Central memory CD8-positive, alpha-beta T cell (primary cell): ENCODE data around the gene ATP2A3.

ENCODE experiments used
- ATAC-seq: fragments of 150-1000 bp; cut with Tn5 transposase; replicated peaks from 2 replicates; pipeline ENCODE4 v1.10.0; 2022; ENCODE audit warnings: mild to moderate bottlenecking, moderate FRiP score, moderate number of reproducible peaks; ENCODE audit not compliant: poor library complexity, severe bottlenecking; ENCODE audit errors: extremely low read depth
- DNase-seq, 2 donors: peaks; one replicate each; pipeline ENCODE4 v3.0.0; 2021; ENCODE audit warnings: low spot score in 2 of 2
- H3K27ac Mint-ChIP-seq: one replicate; pipeline ENCODE4 v1.8.0; 2022; ENCODE audit warnings: low read depth, mild to moderate bottlenecking, moderate library complexity, mixed read lengths
- H3K27me3 Mint-ChIP-seq: one replicate; pipeline ENCODE4 v1.8.0; 2022; ENCODE audit warnings: mixed read lengths
- H3K36me3 Mint-ChIP-seq: one replicate; pipeline ENCODE4 v1.8.0; 2022; ENCODE audit warnings: mild to moderate bottlenecking, moderate library complexity, mixed read lengths; ENCODE audit not compliant: insufficient read depth
- H3K4me1 Mint-ChIP-seq: one replicate; pipeline ENCODE4 v1.8.0; 2022; ENCODE audit warnings: mixed read lengths
- H3K4me3 Mint-ChIP-seq: one replicate; pipeline ENCODE4 v1.8.0; 2022; ENCODE audit warnings: mild to moderate bottlenecking, moderate library complexity, mixed read lengths
- H3K9me3 Mint-ChIP-seq: one replicate; pipeline ENCODE4 v1.8.0; 2022; ENCODE audit warnings: mixed read lengths

The ATP2A3 gene

DNA sequence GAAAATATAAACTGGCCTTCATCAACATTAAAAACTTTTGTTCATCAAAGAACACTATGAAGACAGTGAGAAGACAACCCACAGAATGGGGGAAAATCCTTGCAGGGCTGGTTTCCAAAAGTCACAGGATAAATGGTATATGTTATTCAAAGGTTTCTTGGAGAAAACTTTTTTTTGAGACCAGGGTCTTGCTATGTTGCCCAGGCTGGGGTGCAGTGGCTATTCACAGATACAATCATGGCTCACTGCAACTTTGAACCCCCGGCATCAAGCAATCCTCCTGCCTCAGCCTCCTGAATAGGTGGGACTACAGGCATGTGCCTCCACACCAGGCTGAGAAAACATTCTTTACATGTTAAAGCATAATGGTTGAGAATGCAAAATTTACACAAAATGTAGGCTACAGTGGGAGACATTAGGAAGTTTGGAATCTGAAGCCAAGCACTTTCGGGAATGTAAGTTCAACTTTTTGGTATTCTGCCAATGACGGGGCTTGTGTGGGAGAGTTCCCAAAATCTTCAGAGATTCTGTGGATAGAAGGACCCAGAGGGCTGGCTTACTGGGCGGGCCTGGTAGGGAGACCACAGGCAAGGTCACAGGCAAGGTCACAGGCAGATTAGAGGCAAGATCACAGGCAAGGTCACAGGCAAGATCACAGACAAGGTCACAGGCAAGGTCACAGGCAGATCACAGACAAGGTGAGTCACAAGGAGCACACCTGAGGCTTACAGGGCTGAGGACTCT lies 24.2 kb upstream of the ATP2A3 start:
- Mint-ChIP-seq H3K4me1 (no peaks in the 10 kb centered on the region), H3K9me3 (no peaks in the 10 kb centered on the region), H3K36me3 (peaks cover 2% of the 10 kb centered on the region), H3K4me3 (no peak overlapping the region), H3K27ac (no peak overlapping the region), H3K27me3 (peaks cover 15% of the 10 kb centered on the region)
- DNase-seq = no peak
- ATAC-seq = no peak

DNA sequence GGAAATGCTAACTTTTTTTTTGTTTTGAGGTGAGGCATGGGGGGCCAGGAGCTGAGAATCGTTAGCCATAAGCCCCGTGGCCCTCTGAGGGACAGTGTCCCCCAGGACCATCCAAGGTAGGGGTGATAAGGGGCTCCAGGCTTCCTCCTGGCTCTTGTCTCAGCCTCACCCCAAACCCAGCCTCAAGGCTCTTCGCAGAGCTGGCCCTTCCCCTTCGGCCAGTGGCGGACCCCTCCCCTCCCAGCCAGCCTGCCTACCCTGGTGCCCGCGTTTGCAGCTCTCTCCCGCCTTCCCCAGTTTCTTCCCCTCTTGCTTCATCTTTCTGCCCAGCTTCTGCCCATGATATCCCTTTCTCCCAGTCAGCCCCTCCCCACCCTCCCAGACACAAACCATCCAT lies 22.7 kb upstream of the ATP2A3 start:
- no peak for DNase-seq
- Mint-ChIP-seq H3K9me3 (no peaks in the 10 kb centered on the region), H3K36me3 (peaks cover 2% of the 10 kb centered on the region), H3K4me1 (no peaks in the 10 kb centered on the region), H3K4me3 (no peak overlapping the region), H3K27ac (no peak overlapping the region), H3K27me3 (peaks cover 12% of the 10 kb centered on the region)
- no peak for ATAC-seq

DNA sequence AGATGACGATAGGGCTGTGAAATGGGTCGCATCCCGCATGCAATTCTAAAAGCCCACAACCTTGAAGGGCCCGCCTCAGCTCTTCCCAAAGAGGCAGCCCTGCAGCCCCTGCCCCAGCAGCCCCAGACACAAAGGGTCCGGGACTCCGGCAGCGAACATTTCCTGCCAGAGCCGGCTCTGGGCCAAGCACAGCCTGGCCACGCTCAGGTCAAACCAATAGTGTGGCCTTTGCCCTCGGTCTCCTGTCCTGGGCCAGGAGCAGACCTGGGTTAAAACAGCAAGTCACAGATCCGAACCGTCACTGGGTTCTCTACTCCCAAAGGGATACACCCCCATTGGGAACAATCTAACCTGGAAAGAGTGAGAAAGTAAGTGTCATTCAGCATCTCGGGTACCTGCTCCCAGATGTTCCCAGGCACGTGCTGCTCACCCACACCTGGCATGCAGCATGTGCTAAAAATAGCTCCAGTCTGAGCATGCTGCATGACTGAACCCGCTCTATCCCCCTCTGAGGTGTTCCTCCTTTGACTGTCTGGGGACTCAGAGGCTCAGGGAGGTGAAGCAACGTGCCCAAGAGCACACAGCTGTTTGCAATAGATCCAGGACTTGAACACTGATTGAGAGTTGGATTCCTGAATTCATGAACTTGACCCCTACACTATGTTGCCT lies 22.2 kb upstream of the ATP2A3 start:
- Mint-ChIP-seq H3K9me3 (no peaks in the 10 kb centered on the region), H3K27ac (no peak overlapping the region), H3K27me3 (peaks cover 6% of the 10 kb centered on the region), H3K36me3 (peaks cover 2% of the 10 kb centered on the region), H3K4me3 (no peak overlapping the region), H3K4me1 (no peaks in the 10 kb centered on the region)
- DNase-seq (no peak), ATAC-seq (no peak)

DNA sequence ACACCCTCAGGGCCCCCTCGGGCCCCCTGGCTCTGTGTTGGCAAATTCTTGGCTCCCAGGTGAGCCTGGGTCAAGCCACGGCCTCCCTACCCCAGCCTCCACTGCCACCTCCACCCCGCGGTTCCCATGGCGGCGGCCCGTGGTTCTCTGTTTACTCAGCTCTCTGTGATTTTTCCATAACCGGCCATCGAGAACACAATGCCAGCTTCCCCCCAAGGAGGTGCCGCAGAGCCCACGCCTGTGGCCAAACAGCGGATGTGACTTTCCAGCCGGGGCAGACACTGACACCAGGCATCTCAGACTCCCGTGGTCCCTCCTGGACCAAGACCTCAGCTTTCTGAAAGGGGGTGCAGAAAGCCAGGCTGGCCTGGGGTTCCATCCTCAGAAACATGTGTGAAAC lies 21.6 kb upstream of the ATP2A3 start:
- no peak overlapping the region for H3K4me3 Mint-ChIP-seq
- H3K9me3 Mint-ChIP-seq = no peaks in the 10 kb centered on the region
- ATAC-seq (no peak), DNase-seq (no peak)
- H3K27ac Mint-ChIP-seq = no peak overlapping the region
- peaks cover under 1% of the 10 kb centered on the region for H3K27me3 Mint-ChIP-seq
- H3K4me1 Mint-ChIP-seq = no peaks in the 10 kb centered on the region
- H3K36me3 Mint-ChIP-seq = no peaks in the 10 kb centered on the region

DNA sequence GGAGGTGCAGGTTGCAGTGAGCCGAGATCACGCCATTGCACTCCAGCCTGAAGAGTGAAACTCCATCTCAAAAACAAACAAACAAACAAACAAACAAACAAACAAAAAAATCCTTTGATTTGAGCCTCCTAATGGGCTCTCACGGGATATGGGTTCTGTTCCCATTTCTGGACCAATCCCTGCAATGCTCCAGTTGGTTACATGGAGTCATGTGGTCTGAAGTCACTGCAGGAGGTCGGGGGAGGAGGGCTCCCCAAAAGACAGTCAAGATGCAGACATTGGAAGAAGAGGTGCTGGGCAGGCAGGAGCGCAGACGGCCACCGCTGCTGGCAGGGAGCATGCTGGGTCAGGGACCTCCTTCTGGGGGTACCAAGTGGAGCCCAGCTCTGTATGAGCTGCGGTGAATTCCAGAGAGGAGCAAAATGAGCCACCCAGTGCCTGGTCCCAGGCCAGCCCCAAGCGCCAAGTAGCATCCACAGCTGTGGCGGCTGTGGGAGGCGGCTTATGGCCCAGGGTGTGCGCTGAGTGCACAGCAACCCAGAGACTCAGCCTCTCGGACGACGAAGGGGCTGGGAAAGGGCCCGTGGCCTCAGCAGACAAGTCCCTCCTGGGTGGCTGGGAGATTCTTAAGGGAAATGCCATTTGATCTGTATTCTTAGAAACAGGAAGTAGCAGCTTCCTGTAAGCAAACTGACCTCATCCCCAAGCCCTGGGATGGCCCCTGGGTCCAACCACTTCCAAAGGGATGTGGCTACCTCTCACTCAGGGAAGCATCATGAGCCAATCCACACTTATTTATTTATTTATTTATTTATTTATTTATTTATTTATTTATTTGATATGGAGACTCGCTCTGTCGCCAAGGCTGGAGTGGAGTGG lies 19.6 kb upstream of the ATP2A3 start:
- Mint-ChIP-seq H3K4me3 (no peak overlapping the region), H3K9me3 (no peaks in the 10 kb centered on the region), H3K36me3 (no peaks in the 10 kb centered on the region), H3K4me1 (no peaks in the 10 kb centered on the region), H3K27me3 (no peaks in the 10 kb centered on the region), H3K27ac (no peak overlapping the region)
- DNase-seq = no peak
- no peak for ATAC-seq

DNA sequence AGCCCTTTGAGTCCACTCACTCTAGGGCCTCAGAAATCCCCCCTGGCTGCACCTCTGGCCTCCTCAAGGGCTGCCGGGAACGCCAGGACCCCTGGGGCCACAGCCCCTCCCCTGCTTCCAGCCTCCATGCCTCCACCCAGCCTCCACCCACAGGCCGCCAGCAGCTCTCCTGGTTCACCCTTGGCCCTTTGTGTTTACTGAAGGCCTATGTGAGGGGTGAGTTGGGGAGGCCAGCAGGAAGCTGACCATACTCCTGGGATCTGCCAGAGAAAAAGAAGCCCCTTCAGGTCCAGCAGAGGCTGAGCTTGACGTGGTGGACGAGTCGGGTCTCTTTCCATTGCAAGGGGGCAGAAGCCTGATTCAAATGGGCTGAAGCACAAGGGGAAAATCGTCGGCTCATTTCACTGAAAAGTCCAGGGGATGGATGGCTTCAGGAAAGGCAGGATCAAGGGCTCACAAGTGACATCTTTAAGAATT lies 18.3 kb upstream of the ATP2A3 start:
- ATAC-seq (no peak), DNase-seq (no peak)
- H3K36me3 Mint-ChIP-seq = no peaks in the 10 kb centered on the region
- no peaks in the 10 kb centered on the region for H3K9me3 Mint-ChIP-seq
- H3K27me3 Mint-ChIP-seq = no peaks in the 10 kb centered on the region
- no peak overlapping the region for H3K27ac Mint-ChIP-seq
- H3K4me1 Mint-ChIP-seq = no peaks in the 10 kb centered on the region
- no peak overlapping the region for H3K4me3 Mint-ChIP-seq

DNA sequence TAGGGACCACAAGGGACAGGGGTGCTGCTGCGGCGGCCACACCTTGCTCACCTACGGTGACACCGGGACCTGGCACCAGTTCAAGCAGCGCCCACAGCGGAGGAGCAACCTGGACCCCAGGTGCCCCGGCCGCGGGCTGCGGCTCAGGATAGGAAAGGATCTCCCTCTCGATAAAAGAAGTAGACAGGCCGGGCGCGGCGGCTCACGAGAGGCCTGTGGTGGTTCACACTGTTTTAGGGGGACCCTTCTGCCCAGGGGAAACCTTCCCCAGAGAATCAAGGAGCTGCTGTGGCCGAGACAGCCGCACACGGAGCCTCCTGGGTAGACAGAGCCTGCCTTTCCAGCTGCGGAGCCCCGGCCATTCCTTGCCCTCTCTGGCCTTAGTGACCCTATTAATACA lies 17.9 kb upstream of the ATP2A3 start:
- no peaks in the 10 kb centered on the region for H3K27me3 Mint-ChIP-seq
- DNase-seq (no peak), ATAC-seq (no peak)
- no peak overlapping the region for H3K27ac Mint-ChIP-seq
- H3K4me1 Mint-ChIP-seq = no peaks in the 10 kb centered on the region
- no peaks in the 10 kb centered on the region for H3K36me3 Mint-ChIP-seq
- H3K9me3 Mint-ChIP-seq = no peaks in the 10 kb centered on the region
- H3K4me3 Mint-ChIP-seq = no peak overlapping the region

DNA sequence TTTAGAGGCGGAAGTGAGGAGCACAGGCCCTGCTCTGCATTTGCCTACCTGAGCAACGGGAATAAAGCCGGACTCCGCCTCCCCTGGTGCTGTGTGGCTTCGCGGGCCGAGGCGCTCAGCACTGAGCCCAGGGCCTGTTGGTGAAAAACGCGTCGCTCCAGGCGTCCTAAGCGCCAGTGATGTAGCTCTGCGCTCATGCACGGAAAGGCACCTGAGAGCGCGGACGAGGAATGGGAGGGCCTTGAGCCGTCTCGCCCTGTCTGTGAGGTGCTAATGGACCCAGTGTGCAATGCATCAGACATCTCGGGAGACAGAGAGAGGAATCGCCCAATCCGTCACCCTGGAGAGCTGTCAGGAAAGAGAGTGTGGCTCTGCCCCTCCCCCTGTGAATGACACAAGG lies 17.2 kb upstream of the ATP2A3 start:
- Mint-ChIP-seq H3K36me3 (no peaks in the 10 kb centered on the region), H3K4me3 (no peak overlapping the region), H3K27me3 (no peaks in the 10 kb centered on the region), H3K9me3 (no peaks in the 10 kb centered on the region), H3K4me1 (no peaks in the 10 kb centered on the region), H3K27ac (no peak overlapping the region)
- ATAC-seq (no peak), DNase-seq (no peak)

DNA sequence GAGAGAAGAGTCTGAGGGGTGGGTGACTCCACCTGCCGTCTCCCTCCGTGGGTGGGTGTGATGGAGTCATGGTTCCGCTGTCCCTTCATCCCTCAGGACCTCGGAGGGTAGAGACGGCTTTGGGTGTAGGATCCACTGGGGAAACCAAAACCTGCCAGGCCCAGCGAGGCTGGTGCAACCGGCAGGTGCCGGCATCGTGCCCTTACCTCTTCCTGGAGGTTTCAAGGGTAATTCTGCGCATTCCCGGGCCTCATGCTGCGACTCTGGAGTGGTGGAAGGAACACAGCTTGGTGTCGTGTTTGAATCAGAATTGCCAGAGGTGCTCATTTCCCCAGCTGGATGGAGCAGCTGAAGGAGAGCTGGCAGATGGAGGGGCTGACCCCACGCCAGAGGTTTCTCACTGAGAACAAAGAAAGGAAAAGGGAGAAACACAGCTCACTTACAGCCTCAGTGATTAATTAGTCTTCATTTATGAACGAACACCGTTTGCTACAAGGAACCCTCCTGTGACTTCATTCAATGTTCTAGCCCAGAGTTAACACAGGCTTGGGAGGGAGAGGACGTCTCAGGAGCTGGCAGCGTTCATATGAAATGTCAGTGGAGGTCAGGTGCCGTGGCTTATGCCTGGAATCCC lies 16.3 kb upstream of the ATP2A3 start:
- Mint-ChIP-seq H3K4me3 (no peak overlapping the region), H3K4me1 (no peaks in the 10 kb centered on the region), H3K27ac (no peak overlapping the region), H3K36me3 (no peaks in the 10 kb centered on the region), H3K27me3 (no peaks in the 10 kb centered on the region), H3K9me3 (no peaks in the 10 kb centered on the region)
- DNase-seq (no peak), ATAC-seq (no peak)

DNA sequence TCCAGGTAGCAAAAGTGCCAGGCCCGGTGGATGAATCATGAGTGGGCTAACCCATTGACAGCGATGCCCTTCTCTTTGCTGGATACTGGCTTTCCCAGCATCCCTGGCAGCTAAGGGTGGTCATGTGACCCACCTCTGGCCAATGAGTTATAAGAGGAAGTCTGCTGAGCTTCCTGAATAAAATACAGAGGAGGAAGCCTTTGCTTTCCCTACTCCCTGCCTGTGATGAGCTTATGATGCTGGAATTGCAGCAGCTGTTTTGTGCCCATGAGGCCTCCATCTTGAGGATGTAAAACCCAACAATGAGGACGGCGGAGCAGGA lies 15.0 kb upstream of the ATP2A3 start:
- Mint-ChIP-seq H3K4me3 (no peak overlapping the region), H3K36me3 (no peaks in the 10 kb centered on the region), H3K9me3 (peaks cover 9% of the 10 kb centered on the region), H3K27me3 (no peaks in the 10 kb centered on the region), H3K27ac (no peak overlapping the region), H3K4me1 (peaks cover 6% of the 10 kb centered on the region)
- DNase-seq (no peak), ATAC-seq (no peak)

DNA sequence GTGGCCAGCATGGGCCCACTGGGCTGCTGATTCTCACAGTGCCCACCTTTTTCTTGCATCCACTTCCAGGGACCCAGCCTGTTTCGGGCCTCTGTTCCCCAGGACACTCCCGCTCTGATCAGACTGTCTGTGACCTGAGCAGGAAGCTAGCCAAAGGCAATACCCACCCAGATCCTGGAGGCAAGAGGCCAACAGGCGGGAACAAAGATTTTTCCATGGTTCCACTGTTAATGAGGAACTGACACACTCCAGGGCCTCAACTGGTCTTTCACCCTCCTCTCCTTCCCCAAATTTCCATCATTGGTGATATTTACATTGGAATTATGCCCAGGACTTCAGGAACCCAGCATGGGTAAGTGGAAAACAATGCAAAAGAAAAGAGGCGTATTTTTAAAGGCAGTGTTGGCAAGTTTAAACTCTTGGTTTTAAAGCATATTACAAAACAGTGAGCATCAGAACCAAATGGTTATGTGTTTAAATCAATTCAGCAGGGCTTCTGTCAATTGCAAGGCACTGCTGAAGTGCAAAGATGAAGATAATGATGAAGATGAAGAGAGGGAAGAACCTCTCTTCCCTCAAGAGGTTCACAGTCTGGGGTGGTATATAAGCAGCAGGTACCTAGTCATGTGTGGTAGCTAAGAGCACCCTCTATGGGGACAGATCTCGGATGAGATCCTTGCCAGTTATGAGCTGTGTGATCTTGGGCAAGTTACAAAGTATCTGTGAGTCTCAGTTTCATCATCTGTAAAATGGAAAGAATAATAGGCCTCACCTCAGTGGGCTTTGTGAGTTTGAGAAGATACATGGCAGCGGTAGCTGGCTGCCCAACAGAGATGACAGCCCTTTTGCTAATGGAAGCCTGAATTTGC lies 14.4 kb upstream of the ATP2A3 start:
- Mint-ChIP-seq H3K4me3 (no peak overlapping the region), H3K9me3 (peaks cover 9% of the 10 kb centered on the region), H3K27ac (no peak overlapping the region), H3K36me3 (no peaks in the 10 kb centered on the region), H3K27me3 (no peaks in the 10 kb centered on the region), H3K4me1 (peaks cover 10% of the 10 kb centered on the region)
- no peak for ATAC-seq
- no peak for DNase-seq

DNA sequence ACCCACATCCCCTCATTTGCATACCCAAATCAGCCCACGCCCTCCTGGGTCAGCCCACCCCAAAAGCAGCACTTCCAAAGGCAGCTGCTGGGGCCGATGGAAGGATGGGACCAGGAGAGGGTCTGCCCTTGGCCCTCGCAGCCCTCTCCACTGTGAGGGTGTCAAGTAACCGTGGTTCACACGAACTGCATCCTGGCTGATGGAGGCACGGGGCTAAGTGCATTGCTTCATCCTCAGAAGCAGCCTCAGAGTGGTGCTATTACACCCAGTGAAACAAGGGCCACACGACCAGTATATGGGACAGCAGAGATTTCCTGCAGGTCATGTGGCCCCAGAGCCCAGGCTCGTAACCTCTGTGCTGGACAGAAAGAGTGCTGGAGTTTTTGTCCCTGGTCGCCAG lies 13.2 kb upstream of the ATP2A3 start:
- Mint-ChIP-seq H3K4me3 (no peak overlapping the region), H3K36me3 (no peaks in the 10 kb centered on the region)
- ATAC-seq = no peak

More for the DNA sequence above, 13.2 kb upstream of the ATP2A3 start:
- H3K4me1 Mint-ChIP-seq = peaks cover 22% of the 10 kb centered on the region
- H3K27me3 Mint-ChIP-seq = no peaks in the 10 kb centered on the region
- DNase-seq = no peak
- peaks cover 9% of the 10 kb centered on the region for H3K9me3 Mint-ChIP-seq
- H3K27ac Mint-ChIP-seq = no peak overlapping the region
